ENCODE data around the gene NFKBIZ. TPM values are rescaled to one million over a fixed set of nuclear protein-coding genes. Genes with fewer than 3 reads are reported as not detected.
A peak's percentile ranks its signal among the peaks of the same experiment; 100 is the strongest.

Gene NFKBIZ
- total RNA-seq, 2 donors from 2014 or later = 30.1 to 92.3 TPM

DNA sequence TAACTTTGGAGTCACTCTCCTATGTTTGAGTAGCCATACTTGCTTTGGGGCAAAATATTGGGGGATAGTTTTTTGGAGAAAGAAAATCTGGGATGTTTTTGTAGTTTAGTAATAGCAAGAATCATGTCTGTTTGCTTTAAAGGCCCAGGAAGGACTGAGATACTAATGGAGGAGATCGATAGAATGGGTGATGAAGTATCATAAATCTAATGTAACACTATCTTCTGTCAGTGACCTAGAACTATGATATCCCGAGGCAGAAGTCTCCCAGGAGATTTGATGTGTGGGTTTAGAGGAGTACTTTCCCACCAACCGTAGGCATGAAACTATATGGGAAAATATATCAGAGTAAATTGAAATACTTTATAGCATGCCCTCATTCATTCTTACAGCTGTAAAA is 21.0 kb upstream of the NFKBIZ start:
- Histone ChIP-seq H3K27me3 (no peaks in the 10 kb centered on the region), H3K4me1 (peaks cover 37% of the 10 kb centered on the region), H3K9me3 (no peaks in the 10 kb centered on the region), H3K27ac (peak overlapping the region; percentile 18 to 93 (median 82)), H3K4me3 (no peak overlapping the region), H3K36me3 (replicated peaks in 1 of 2; ENCODE audit: insufficient read depth in 1 of 2, low read depth in 2 of 2) (no peaks in the 10 kb centered on the region)
- no peak for TF ChIP-seq POLR2A (IDR thresholded peaks at IDR 0.05)
- TF ChIP-seq, protein P1, sequence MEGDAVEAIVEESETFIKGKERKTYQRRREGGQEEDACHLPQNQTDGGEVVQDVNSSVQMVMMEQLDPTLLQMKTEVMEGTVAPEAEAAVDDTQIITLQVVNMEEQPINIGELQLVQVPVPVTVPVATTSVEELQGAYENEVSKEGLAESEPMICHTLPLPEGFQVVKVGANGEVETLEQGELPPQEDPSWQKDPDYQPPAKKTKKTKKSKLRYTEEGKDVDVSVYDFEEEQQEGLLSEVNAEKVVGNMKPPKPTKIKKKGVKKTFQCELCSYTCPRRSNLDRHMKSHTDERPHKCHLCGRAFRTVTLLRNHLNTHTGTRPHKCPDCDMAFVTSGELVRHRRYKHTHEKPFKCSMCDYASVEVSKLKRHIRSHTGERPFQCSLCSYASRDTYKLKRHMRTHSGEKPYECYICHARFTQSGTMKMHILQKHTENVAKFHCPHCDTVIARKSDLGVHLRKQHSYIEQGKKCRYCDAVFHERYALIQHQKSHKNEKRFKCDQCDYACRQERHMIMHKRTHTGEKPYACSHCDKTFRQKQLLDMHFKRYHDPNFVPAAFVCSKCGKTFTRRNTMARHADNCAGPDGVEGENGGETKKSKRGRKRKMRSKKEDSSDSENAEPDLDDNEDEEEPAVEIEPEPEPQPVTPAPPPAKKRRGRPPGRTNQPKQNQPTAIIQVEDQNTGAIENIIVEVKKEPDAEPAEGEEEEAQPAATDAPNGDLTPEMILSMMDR (IDR thresholded peaks at IDR 0.05) = no peak
- WGBS, 2 donors = 6 to 16% methylated on average over 3 of the region's 3 CpGs
- DNase-seq (no peak), ATAC-seq (no peak)
- intact Hi-C loops (cut with DNase I) = no loop called here

DNA sequence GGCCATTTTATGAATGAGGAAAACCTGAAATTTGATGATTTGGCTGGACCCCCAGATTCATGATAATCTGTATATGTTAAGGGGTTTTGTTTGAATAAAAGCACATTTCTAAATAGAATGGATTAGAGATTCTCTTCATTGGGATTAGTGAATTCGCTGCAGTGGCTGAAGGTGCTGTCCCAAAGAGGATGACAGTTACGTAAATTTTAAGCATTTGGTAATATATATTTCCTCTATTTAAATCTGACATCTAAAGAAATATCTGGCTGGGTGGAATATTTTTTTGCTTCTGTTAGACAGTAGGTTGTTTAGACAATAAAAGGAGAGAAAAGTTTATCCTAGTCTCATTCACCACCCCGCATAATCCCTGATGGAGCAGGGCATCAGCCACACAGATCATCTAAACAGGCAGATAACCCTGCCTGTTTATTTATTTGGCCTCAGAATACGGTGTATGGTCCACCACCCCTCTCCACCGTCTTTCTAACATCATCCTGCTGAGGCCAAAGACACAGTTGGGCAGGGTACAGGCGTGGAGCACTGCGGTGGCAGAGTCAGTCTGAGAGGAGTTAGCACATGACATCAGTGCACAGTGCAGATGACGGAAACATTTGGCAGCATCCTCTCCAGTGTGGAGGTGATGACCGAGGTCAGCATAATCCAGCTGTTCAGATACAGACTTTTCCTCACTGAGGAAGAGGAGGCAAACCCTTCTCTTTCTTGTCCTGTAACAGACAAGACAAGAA is 20.4 kb upstream of the NFKBIZ start:
- peak; percentile 70 for ATAC-seq
- H3K9me3 ChIP-seq = no peaks in the 10 kb centered on the region
- 44 to 49% methylated on average over 9 of the region's 9 CpGs for WGBS, 2 donors
- intact Hi-C loops (cut with DNase I) = no loop called here
- no peaks in the 10 kb centered on the region for H3K36me3 ChIP-seq (replicated peaks in 1 of 2; ENCODE audit: insufficient read depth in 1 of 2, low read depth in 2 of 2)
- H3K4me1 ChIP-seq = peaks cover 43% of the 10 kb centered on the region
- TF ChIP-seq, protein P1 (IDR thresholded peaks at IDR 0.05) = no peak
- TF ChIP-seq POLR2A (IDR thresholded peaks at IDR 0.05) = no peak
- peak; percentile 48 to 66 (median 58) for DNase-seq
- no peaks in the 10 kb centered on the region for H3K27me3 ChIP-seq
- peak overlapping the region; percentile 18 to 93 (median 58) for H3K27ac ChIP-seq
- H3K4me3 ChIP-seq = no peak overlapping the region

DNA sequence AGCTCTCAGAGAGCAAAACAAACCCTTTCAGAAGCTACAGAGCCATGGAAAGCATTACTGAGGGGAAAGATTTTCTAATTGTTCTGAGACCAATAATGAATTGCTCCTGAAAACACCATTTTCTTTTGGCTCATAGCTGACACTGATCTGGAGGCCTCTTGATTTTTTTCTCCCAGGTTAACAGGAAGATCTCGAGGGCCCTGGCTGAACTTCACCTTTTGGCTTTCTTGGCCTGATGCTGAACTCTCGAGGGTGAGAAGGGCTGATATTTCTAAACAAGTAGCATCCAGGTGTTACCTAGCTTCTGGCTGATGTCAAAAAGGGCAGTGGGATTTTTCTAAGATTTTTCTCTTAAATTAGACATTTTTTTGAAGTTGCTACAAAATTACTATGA is 19.9 kb upstream of the NFKBIZ start:
- H3K4me3 ChIP-seq = no peak overlapping the region
- no peaks in the 10 kb centered on the region for H3K9me3 ChIP-seq
- DNase-seq (no peak), ATAC-seq (no peak)
- intact Hi-C loops (cut with DNase I) = no loop called here
- no peak for TF ChIP-seq POLR2A (IDR thresholded peaks at IDR 0.05)
- TF ChIP-seq, protein P1 (IDR thresholded peaks at IDR 0.05) = no peak
- whole genome bisulfite sequencing, 2 donors = 24 to 39% methylated on average over 2 of the region's 2 CpGs
- H3K27me3 ChIP-seq = no peaks in the 10 kb centered on the region
- no peaks in the 10 kb centered on the region for H3K36me3 ChIP-seq (replicated peaks in 1 of 2; ENCODE audit: insufficient read depth in 1 of 2, low read depth in 2 of 2)
- H3K27ac ChIP-seq = peak overlapping the region in 2 of 4 donors; percentile 34 to 83
- peaks cover 48% of the 10 kb centered on the region for H3K4me1 ChIP-seq

DNA sequence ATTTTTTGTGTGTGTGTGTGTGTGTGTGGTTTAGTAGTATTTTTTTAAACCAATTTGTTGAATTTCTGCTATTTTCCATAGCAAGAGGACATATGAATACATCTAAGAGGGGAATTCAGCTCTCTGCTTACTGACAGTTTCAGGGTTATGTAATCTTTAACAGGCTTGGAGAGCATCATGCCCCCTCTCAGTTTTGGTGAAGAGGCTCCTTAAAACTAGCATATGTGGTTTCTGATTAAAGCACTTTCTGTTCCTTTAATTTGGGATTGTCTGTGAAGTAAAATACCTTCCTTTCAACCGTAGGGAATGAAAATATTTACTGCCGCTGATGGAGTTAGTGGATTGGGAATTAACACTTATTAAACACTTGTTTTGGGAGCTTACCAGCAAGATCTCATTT is 19.4 kb upstream of the NFKBIZ start:
- no peak for ATAC-seq
- H3K4me3 ChIP-seq = no peak overlapping the region
- no peaks in the 10 kb centered on the region for H3K9me3 ChIP-seq
- intact Hi-C loops (cut with DNase I) = no loop called here
- DNase-seq = no peak
- no peak overlapping the region for H3K27ac ChIP-seq
- H3K27me3 ChIP-seq = no peaks in the 10 kb centered on the region
- TF ChIP-seq, protein P1 (IDR thresholded peaks at IDR 0.05) = no peak
- TF ChIP-seq POLR2A (IDR thresholded peaks at IDR 0.05) = no peak
- H3K4me1 ChIP-seq = peaks cover 50% of the 10 kb centered on the region
- H3K36me3 ChIP-seq (replicated peaks in 1 of 2; ENCODE audit: insufficient read depth in 1 of 2, low read depth in 2 of 2) = no peaks in the 10 kb centered on the region
- 50 to 53% methylated on average over 2 of the region's 2 CpGs for WGBS, 2 donors

All from body of pancreas (tissue), 4 donors.